ENCODE data around the gene USP5.
A peak's percentile ranks its signal among the peaks of the same experiment; 100 is the strongest.
"Not testable (repeated sequence)": the region's sequence is repeated elsewhere in the genome, so short reads cannot be mapped to it uniquely, and the experiment has no call there.

The USP5 gene

DNA sequence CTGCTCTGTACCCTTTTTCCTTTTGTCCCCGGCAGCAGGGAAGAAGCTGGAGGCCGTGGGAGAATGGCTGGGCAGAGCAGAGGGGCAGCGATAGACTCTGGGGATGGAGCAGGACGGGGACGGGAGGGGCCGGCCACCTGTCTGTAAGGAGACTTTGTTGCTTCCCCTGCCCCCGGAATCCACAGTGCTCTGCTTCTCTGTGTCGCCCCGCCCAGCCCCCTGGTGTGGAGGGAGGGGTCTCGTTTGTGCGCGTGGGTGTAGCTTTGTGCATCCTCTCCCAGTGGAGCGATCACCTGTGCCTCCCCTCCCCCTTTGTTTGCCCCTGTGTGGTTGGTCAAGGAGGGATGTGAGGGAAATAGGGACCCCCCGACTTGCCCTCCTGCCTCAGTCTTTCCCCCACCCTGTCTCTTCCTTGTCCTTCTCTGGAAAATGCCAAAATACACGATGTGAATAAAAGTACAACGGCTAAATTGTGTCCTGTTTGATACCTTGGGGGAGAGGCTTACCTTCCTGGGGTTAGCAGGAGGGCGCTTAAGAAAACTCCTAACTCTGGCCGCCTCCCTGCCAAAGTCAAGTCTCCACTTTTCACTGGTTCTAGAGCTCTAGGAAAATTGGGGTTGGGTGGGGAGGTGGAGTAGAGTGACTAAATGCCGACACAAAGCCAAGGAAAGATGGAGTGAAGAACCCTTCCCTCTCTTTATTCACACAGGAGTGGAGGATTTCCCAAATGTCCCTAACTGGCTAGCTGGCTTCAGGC is 14.4 kb downstream of the USP5 start:
- DNase-seq (ENCODE audit: low spot score): no peak

DNA sequence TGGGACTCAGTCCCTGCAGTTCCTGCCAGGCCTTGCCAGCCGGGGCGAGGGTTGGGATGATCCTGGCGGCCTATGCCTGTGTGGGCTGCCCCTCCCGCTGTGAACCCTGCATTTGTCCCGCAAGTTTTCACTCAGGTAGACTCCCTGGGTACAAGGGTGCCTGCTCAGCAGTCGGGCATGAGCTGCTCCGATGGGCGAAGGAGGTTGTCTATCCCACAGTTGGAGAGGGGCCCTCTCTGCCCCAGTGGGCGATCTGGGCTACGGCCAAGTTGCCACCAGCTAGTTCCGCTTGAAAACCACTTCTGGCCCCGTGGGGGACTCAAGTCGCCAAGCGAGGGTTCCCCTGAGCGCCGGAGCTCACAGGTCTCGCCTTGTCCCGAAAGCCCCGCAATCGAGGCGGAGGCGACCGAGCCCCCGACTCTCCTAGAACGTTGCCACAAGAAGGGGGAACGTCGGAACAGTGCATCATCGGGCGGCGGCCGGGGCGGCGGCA is 15.0 kb downstream of the USP5 start:
- DNase-seq (ENCODE audit: low spot score): peak; percentile 58

DNA sequence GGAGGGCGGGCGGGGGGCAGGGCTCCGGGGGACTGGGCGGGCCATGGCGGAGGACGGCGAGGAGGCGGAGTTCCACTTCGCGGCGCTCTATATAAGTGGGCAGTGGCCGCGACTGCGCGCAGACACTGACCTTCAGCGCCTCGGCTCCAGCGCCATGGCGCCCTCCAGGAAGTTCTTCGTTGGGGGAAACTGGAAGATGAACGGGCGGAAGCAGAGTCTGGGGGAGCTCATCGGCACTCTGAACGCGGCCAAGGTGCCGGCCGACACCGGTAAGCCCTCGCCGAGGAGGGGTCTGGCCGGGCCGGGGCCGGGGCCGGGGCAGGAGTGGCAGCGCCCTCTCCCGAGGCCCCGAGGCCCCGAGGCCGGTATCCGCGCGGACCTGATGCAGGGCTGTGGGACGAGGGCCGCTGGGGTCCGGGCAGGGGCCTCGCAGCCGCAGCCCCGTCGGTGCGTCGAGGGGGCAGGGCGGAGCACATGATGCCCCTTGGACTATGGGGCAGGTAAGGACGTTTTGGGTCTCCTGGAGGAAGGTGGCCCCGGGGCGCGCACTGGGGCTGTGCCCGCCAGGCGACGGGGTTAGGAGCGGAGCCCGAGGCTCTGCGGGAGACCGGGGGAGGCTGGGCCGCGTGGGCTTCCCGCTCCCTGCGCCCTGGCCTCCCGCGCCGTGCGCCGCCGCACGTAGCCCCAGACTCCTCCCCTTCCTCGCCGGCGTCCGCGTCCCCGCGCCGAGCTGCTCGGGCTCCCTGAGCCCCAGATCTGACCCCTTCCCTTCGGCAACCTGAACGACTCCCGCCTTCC is 15.7 kb downstream of the USP5 start, which contains the start of gene TPI1:
TPI1 (plus strand) TSS at position 119 of the 798 bp plus-strand sequence; CDS start at position 155, 36 bp downstream.
- peak; percentile 17 for DNase-seq (ENCODE audit: low spot score)

DNA sequence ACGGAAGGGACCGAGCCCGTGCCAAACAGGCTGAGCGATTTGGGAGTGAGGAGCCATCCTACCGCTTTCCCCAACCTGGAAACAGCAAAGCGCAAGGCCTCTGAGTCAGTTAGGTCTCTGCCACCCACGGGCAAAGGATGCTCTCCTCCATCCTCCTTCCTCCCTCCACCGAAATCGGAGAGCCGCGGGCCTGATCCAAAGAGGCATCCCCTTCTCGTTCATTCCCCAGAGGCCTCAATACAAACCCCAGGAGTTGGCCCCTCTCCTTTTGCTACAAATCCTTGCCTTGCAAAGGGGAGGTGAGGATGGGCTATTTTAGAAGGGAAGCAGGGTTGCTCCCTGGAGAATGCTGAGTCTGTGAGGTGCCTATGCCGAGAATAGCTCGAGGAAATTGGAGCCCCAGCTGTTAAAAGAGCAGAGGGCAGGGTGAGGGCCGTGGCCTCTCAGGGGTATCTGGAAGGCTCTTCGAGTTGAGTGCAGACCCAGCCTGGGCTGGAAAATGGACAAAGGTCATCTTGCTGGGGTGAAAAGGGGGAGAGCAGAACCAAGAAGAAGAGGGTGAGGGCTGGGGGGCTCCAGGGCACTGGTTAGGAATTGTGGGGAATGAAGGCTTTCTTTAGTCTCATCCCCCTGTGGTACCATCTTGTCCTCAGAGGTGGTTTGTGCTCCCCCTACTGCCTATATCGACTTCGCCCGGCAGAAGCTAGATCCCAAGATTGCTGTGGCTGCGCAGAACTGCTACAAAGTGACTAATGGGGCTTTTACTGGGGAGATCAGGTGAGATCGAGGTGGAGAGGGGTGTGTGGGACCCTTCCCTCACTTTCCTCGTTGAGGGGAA is 16.5 kb downstream of the USP5 start:
- peak; percentile 32 for DNase-seq (ENCODE audit: low spot score)

DNA sequence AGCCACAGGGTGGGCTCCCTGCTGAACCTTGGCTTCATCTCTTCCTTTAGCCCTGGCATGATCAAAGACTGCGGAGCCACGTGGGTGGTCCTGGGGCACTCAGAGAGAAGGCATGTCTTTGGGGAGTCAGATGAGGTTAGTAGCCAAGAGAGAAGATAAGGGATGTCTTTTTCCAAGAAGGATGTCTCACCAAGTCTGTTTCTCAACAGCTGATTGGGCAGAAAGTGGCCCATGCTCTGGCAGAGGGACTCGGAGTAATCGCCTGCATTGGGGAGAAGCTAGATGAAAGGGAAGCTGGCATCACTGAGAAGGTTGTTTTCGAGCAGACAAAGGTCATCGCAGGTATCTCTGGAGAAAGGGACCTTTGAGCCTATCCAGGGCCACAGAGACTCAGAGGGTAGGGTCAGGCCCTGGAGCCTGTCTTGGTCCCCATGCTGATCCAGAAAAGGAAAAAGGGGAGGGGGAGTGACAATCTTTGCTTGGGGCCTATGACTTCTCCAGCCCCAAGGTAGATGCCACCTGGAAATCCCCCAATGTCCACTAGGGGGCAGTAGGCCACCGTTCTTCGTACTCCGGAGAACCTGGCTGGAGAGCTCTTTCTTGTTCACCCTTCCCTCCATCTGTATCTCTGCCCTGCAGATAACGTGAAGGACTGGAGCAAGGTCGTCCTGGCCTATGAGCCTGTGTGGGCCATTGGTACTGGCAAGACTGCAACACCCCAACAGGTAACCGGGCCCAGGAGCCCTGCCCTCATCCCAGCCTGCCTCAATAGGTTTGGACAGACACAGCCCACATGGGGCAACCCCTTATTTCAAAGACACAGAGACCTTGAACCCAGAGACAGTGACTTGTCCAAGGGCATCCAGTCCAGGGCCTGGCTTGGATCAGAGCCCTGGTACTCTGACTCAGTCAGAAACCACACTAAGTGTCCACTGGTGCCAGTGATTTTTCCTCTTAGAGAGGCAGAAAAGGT is 17.4 kb downstream of the USP5 start:
- peak; percentile 81 for DNase-seq (ENCODE audit: low spot score)

DNA sequence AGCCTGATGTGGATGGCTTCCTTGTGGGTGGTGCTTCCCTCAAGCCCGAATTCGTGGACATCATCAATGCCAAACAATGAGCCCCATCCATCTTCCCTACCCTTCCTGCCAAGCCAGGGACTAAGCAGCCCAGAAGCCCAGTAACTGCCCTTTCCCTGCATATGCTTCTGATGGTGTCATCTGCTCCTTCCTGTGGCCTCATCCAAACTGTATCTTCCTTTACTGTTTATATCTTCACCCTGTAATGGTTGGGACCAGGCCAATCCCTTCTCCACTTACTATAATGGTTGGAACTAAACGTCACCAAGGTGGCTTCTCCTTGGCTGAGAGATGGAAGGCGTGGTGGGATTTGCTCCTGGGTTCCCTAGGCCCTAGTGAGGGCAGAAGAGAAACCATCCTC is 18.4 kb downstream of the USP5 start:
- not testable (repeated sequence) for DNase-seq (ENCODE audit: low spot score)

DNA sequence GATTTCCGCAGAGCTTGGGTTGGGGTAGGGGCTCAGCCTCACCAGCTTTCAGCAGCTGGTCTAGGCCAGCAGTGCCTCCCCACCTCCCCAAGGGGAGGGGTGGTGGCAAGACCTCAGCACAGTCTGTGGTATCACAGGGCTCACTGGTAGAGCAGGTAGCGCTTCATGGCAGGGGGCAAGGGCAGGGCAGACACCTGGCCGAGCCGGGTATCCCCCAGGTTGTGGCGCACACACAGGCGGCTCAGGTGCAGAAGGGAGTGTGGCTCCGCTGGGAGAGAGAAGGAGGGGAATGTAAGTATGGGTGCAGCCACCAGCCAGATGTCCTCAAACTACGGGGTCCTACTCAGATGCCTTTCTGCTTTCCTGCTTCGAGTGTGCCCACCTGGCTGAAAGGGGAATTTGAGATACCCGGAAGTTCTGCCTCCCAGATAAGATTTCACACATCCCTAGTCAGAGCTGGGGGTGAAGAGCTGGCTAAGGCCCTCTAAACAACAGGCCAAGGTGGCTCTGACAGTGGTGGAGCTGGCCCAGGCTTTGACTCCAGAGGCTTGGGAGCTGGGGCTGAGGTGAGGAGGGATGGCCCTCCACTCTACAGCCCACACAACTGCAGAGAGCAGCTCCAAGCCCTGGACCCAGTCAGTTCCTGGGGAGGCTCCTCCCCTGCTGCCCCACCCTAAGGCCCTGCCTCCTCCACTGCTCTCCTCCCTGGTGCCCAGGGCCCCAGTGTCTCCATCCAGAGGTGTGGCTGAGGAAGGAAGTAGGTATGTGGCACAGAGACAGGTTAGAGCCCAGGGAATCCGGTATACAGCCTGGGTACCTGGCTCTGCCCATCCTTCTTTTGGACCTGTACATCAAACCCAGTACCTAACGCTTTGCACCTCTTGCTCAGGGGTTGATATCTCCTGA is 19.4 kb downstream of the USP5 start:
- DNase-seq (ENCODE audit: low spot score): no peak

DNA sequence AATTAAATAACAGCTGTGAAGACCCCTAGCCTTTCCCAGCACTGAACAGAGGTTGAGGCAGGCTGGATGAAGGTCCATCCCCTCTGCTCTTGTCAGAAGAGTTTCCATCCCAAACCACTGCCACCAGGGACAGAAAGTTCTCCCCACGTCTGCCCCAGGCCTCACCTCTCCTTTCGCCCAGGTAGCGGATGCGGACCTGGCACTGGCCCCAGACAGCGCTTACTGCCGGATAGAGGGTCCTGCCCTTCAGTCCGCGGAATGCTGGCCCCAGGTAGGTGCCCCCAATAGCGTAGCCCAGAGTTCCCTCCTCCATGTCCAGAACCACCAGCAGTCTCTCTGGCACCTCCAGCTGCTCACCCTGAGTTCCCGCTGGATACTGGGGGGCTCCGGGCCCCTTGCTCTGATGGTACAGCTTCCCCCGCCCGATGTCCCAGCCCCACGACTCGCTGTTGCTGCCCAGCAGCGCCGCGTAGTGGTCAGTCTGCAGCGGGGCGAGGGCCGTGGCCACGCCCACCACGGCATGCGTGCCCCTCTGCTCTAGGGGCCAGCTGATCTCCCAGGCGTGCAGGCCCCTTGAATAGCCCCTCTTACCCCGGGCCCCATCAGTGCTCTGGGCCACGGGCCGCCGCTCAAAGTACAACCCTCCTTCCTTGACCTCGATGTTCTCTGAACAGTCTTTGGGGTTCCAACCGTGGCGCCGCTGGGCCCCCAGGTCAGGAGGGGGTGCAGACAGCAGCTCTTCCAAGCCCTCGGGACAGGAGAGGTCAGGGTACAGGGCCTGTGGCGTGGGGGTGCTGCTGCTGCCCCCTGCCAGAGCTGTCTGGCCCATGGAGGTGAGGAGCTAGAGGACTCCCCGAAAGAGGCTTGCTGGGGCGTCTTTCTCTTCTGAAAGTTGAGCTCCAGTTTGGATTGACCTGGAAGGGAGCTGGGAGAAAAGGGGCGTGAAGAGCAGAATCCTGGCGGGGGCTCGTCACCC is 20.4 kb downstream of the USP5 start:
- DNase-seq (ENCODE audit: low spot score): peak; percentile 77

DNA sequence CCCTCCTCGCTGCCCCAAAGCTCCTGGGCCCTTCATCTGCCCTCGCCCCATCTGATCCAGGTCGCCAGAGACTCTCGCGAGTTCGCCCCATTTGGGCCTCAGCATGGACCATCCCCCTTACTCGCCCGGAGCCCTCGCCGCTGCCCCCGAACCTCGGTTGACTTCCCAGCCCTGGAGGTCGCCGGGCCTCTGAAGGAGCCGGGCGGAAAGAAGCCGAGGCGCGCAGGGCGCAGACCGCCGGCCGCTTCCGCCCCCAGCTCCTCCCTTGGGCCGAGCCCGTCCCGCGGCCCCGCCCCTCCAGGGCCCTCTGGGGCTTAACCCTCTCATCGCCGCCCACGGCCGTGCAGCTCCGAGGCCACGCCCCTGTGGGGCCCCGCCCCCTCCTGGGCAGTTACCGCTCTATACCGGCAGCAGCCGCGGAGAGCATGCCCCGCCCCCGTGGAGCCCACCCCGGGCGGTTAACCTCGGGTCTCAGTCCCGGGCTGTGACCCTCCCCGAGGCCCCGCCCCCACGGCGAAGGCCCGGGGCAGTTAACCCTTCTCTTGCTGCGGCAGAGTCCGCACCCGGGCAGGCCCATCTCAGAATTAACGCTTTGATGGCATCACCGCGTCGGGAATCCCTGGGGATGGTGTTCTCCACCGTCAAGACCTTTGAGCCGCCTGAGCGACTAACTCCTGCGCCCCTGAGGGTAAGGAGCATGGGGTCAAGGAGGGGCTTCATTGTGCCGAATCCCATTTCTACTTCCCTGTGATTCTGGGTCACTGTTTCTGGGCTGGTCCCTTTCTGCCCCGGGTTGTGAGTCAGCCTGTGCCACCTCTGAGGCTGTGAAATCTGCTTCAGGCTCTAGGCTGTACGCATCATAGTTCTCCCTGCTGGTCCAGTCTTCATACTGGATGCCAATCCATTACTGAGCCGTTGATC is 21.4 kb downstream of the USP5 start, which contains the start of gene SPSB2:
SPSB2 (minus strand) TSS at position 210 of the 921 bp plus-strand sequence. CDS start 402 bp downstream, outside the sequence.
- DNase-seq (ENCODE audit: low spot score): peak; percentile 91

DNA sequence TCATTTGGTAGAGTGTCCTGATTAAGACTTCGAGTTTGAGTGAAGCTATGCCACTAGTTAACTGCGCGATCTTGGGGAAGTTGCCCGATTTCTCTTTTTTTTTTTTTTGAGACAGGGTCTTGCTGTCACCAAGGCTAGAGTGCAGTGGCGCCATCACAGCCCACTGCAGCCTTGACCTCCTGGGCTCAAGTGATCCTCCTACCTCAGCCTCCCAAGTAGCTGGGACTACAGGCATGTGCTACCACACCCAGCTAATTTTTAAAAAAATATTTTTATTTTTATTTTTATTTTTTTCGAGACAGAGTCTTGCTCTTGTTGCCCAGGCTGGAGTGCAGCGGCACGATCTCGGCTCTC is 22.0 kb downstream of the USP5 start:
- not testable (repeated sequence) for DNase-seq (ENCODE audit: low spot score)

DNA sequence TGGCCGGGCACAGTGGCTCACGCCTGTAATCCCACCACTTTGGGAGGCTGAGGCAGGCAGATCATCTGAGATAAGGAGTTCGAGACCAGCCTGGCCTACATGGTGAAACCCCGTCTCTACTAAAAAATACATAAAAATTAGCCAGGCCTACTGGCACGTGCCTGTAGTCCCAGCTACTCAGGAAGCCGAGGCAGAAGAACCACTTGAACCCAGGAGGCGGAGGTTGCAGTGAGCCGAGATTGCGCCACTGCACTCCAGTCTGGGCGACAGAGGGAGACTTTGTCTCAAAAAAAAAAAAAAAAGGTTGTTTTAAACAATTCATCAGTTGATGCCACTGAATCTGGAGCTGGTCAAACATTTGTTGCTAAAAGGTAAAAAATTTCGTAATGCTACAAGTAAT is 27.9 kb downstream of the USP5 start:
- not testable (repeated sequence) for DNase-seq (ENCODE audit: low spot score)

DNA sequence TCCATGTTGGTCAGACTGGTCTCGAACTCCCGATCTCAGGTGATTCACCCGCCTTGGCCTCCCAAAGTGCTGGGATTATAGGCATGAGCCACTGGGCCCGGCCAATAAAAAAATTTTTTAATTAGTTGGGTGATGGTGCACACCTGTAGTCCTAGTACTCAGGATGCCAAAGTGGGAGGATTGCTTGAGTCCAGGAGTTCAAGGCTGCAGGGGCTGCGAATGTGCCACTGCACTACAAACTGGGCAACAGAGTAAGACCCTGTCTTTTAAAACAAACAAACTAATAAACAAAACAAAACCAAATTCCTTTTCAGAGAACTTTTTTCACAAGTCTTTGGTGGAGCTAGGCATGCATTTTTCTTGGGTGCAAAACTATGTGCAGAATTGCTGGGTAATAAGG is 31.3 kb downstream of the USP5 start:
- no peak for DNase-seq (ENCODE audit: low spot score)

DNA sequence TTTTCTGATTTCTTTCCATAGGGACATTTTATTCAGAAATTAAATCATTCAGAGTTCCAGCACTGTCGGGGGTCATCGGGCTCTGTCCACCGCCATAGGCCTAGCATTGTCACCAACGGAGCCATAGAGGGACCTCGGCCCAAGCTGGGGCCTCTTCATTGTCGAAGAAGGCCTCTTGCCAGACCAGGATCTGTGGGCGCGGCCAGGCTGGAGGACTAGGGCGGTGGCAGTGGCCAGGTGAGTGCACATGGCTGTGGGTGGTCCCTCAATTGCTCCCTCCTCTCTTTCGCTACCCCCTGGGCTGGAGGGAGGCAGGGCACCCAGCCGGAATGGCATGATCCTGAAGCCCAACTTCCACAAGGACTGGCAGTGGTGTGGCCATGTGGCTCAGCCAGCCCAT is 31.7 kb downstream of the USP5 start:
- no peak for DNase-seq (ENCODE audit: low spot score)

DNA sequence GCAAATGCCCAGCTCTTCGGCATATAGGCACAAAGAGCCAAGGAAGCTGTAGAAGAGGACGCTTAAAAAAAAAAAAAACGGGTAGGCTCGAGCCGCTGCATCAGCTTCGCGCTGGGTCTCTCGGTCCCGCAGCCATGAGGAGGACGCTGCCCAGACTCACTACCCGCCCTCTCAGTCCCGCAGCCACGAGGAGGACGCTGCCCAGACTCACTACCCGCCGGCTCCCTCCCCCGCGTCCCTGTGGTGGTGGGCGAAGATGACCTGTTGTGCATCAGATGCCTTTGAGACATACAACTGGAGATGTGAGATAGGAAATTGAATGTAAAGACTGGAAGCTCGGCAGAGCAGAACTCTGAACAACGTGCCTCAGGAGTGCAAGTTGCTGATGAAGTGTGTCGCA is 32.6 kb downstream of the USP5 start:
- DNase-seq (ENCODE audit: low spot score): no peak

DNA sequence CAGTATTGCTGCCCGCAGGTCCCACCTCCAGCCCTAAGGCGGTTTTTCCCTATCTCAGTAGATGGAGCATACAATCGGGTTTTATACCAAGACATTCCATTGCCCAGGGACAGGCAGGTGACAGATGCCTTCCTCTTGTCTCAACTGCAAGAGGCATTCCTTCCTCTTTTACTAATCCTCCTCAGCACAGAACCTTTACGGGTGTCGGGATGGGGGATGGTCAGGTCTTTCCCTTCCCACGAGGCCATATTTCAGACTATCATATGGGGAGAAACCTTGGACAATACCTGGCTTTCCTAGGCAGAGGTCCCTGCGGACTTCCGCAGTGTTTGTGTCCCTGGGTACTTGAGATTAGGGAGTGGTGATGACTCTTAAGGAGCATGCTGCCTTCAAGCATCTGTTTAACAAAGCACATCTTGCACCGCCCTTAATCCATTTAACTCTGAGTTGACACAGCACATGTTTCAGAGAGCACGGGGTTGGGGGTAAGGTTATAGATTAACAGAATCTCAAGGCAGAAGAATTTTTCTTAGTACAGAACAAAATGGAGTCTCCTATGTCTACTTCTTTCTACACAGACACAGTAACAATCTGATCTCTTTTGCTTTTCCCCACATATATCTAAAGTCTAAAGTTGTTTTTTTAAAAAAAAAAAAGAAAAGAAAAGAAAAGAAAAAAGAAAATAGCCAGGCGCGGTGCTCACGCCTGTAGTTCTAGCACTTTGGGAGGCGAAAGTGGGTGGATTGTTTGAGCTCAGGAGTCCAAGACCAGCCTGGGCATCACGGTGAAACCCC is 34.5 kb downstream of the USP5 start:
- DNase-seq (ENCODE audit: low spot score): not testable (repeated sequence)

DNA sequence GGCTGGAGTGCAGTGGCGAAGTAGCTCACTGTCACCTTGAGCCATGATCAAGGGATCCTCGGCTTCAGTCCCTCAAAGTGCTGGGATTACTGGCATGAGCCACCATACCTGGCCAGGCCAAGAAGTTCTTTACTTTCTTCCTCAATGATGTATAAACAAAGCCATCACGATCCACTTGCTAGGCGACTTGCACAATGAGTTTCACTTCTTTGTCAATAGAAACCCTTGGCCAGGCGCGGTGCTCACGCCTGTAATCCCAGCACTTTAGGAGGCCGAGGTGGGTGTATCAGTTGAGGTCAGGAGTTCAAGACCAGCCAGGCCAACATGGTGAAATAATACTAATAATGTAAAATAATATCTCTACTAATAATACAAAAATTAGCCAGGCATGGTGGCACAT is 35.5 kb downstream of the USP5 start:
- no peak for DNase-seq (ENCODE audit: low spot score)

DNA sequence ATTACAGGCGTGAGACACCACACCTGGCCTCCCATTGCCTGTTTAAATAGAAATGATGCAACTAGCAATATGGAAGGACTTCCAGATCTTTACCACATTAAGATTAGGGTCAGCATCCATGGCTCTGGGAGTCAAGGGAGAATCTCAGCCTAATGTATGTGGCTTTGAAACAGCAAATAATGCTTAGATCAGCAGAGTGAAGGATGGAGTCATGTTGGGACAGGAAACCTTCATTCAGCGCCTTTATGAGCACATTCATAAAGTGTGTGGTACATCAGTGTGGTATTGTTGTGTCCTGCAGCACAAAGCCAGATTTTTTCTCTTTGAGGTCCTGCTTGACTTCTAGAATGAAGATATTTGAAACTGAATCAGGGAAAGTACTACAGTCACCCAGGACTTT is 36.4 kb downstream of the USP5 start:
- no peak for DNase-seq (ENCODE audit: low spot score)
